Lung microvascular endothelial cell (primary cell): ENCODE results near the gene KLHL26. TPM values are rescaled to one million over a fixed set of nuclear protein-coding genes. Genes with fewer than 3 reads are reported as not detected.

Source experiments
- DNase-seq, 2 donors: peaks; one replicate each; pipeline versions ENCODE4 v3.0.0 to v3.0.0-alpha.2; 2010; ENCODE audit warnings: low read depth in 2 of 2
- total RNA-seq: library from RNA; depleted of rRNA; stranded (reverse); fragments of >200 nt; gene quantifications from 2 replicates; pipeline ENCODE4 v1.2.1, GENCODE V29; 2014

KLHL26 gene
- total RNA-seq, 1 donor from 2014 or later, result 1.2 TPM

DNA sequence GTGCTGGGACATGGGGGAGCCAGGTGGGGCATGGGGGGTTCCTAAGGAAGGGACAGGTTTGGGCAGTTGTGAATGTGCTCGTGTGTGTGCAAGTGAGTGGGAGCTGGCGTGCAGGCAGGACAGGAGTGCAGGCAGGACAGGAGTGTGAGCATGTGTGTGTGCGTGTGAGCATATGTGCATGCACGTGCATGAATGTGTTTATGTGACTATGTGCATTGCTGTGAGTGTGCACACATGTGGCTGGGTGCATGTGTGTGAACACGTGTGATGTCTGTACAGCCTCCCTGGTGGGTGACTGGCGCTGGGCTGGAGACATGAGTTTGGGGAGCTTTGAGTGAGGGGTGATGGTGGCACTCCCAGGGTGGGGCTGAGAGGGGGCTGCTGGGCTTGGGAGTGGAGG, 80.0 kb downstream of the KLHL26 start:
- no peak for DNase-seq

DNA sequence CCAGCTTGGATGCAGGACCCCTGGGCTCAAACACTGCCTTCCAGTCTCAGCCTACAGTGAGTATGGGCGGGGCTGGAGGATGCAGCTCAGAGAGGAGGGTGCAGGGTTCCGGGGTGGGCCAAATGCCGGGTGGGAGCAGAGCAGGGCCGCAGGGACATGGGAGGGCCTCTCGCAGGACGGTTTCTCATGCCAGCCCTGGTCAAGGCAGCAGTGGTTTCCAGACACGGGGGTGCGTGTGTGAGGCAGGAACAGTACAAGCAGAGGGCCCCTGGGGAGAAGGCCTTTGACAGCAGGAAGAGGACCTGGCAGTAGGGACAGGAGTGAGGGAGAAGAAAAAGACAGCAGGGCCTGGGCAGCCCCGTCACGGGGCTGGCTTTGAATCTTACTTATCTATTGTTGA, 80.8 kb downstream of the KLHL26 start:
- no peak for DNase-seq

DNA sequence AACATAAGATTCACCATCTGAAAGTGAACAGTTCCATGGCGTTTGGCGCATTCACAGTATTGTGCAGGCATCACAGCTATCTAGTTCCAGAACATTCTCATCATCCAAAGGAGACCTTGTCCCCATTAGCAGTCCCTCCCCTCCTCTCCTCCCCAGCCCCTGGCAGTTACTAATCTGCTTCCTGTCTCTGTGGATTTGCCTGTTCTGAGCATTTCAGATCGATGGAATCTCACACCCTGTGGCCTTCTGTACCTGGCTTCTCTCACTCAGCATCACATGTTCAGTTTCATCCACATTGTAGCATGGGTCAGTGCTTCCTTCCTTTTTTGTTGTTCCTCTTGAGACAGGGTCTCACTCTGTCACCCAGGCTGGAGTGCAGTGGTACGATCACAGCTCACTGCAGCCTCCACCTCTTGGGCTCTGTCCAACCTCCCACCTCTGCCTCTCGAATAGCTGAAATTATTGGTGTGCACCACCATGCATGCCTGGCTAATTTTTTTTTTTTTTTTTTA, 81.2 kb downstream of the KLHL26 start:
- DNase-seq, result no peak

DNA sequence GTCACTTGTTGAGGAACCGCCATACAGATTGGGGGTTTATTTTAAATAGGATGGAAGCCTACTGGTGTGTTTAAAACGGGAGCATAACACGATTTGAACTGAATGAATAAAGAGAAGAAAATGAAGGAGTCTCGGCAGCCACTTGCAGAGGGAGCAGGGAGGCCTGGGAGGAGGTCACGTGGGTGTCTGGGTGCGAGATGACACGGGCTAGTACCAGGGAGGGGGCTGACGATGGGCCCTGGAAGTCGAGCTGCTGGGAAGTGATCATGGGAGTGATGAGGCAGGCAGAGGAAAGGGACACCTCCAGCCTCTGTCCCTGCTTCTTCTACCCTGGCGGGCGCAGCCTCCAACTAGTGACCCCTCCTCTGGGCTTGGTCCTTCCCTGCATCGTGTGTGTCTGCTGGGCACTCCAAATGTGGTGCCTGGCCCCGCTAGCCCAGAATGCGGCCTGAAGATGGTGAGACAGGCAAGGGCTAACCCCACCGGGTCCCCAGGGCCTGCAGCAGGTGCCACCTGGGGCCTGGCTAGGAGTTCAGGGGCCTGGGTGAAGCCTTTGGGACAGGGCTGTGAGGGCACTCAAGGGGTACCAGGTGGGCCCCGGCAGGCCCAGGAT, 82.1 kb downstream of the KLHL26 start:
- no peak for DNase-seq

DNA sequence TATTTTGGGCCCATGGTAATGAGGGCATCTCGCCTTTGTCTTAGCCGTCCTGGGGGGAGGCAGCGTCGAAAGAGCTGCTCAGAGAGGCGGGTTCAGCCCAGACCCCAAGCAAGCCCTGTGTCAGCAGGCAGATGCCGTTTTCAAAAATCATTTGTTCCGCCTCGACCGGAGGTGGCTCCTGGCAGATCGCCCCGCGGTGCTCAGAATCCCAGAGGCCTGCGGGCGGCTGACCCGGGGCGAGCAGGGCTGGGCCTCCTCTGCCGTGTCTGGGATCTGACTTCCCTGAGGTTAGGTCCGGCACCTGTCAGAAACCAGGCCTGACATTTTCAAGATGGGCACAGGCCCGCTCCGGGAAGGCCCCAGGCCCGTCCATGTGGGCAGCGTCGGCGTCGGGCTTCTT, 82.7 kb downstream of the KLHL26 start:
- no peak for DNase-seq

Other genes with a start within 250 kb of the KLHL26 start
- gene LRRC25, start 239.4 kb upstream of the KLHL26 start, total RNA-seq, result not detected in 2 replicates
- gene SSBP4, start 217.6 kb upstream of the KLHL26 start, total RNA-seq, result 44.0 and 45.8 TPM in 2 replicates
- gene ISYNA1, start 198.9 kb upstream of the KLHL26 start, total RNA-seq, result 26.0 and 33.6 TPM in 2 replicates
- 10.0 and 17.1 TPM in 2 replicates for gene ELL, start 115.0 kb upstream of the KLHL26 start, total RNA-seq
- gene FKBP8, start 93.5 kb upstream of the KLHL26 start, total RNA-seq, result 137 and 167 TPM in 2 replicates
- 39.5 and 53.4 TPM in 2 replicates for gene KXD1, start 79.2 kb upstream of the KLHL26 start, total RNA-seq
- gene UBA52, start 65.2 kb upstream of the KLHL26 start, total RNA-seq, result 955 and 1,121 TPM in 2 replicates
- 43.3 and 53.8 TPM in 2 replicates for gene REX1BD, start 48.2 kb upstream of the KLHL26 start, total RNA-seq
- not detected in 2 replicates for gene CRLF1, start 30.2 kb upstream of the KLHL26 start, total RNA-seq
- not detected in 2 replicates for gene TMEM59L, start 24.2 kb upstream of the KLHL26 start, total RNA-seq
- 0.44 and 0.79 TPM in 2 replicates for gene CRTC1, start 46.7 kb downstream of the KLHL26 start, total RNA-seq
- gene COMP, start 154.3 kb downstream of the KLHL26 start, total RNA-seq, result not detected in 2 replicates
- 42.9 and 51.6 TPM in 2 replicates for gene UPF1, start 194.9 kb downstream of the KLHL26 start, total RNA-seq